Endothelial cell of hepatic sinusoid (primary cell): Measurements from ENCODE around the gene SLX4IP.

ENCODE experiments used
- in situ Hi-C: cut with HindIII; loops from 2 replicates; pipeline ENCODE4 v1.10.0; 2017; ENCODE audit warnings: low sequenced_read_pairs

The SLX4IP gene

GRCh38 chr20:10513931-10514575, 78.9 kb downstream of the SLX4IP start:
- in situ Hi-C loops = no loop called here

GRCh38 chr20:10516529-10516928, 81.4 kb downstream of the SLX4IP start:
- in situ Hi-C loops = no loop called here

GRCh38 chr20:10519361-10520046, 84.4 kb downstream of the SLX4IP start:
- in situ Hi-C loops = loop anchor here (10.0 kb wide), 1 partner anchor 45 kb away; no protein-coding TSS in a partner anchor

DNA sequence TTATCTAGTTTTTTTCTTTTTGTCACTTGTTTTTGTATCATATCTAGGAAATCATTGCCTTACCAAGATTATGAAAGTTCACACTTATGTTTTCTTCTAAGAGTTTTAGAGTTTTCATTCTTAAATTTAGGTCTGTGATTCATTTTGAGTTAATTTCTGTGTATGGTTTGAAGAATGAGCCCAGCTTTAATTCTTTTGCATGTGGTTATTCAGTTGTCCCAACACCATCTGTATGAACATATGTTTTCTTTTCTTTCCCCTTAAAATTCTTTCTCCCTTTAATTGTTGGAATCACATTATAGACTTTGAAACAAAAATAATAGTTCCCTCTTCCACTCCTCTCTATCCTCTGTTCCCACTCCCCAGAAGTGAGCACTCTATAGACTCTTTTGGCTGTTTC, 85.4 kb downstream of the SLX4IP start:
- in situ Hi-C loops = loop anchor here (10.0 kb wide), 1 partner anchor 46 kb away; no protein-coding TSS in a partner anchor

GRCh38 chr20:10521068-10521831, 86.1 kb downstream of the SLX4IP start:
- in situ Hi-C loops = loop anchor here (10.0 kb wide), 1 partner anchor 46 kb away; no protein-coding TSS in a partner anchor

GRCh38 chr20:10521836-10522235, 86.7 kb downstream of the SLX4IP start:
- in situ Hi-C loops = loop anchor here (10.0 kb wide), 1 partner anchor 47 kb away; no protein-coding TSS in a partner anchor

DNA sequence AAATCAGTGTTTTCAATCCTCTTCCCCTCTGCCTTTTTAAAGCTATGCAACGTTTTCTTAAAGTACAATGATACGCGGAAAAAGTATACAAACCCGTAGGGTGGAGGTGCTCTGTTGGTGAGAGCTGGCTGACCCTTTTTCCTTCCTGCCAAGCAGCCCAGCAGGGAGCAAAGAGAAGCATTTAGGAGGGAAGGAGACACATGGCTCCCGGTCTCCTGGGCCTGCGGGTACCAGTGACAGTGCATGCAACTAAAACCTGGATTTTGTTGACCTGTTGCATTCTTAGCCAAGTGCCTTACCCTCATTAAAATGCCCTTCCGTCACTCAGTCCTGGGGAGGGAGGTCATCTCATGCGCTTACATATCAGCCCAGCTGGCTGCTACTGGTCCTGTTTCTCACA, 87.2 kb downstream of the SLX4IP start:
- in situ Hi-C loops = loop anchor here (10.0 kb wide), 1 partner anchor 48 kb away; no protein-coding TSS in a partner anchor

- in situ Hi-C loops = loop anchor here (10.0 kb wide), 1 partner anchor 49 kb away; no protein-coding TSS in a partner anchor
Measured at GRCh38 chr20:10523443-10523842, 88.3 kb downstream of the SLX4IP start.

DNA sequence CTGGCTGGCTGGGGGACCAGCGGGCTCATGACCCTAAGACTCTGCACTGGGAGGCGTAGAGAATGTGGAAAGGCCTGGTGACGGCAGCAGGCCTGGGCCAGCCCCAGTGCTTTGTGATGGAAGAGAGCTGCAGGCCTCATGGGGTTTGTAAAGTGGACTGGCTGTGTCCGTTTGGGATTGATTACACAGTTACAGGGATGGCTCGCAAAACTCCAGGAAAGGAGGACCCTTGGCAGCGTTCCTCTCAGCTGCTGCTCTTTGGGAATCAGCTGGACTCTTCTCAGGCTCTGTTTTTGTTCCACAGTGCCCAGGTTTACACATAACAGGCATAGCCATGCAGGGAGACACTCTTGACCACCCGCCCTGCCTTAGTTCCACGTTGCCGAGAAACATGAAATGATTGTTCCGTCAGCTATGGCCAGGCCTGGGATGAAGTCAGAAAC, 89.0 kb downstream of the SLX4IP start:
- in situ Hi-C loops = loop anchor here (10.0 kb wide), 1 partner anchor 49 kb away; no protein-coding TSS in a partner anchor

GRCh38 chr20:10524643-10525042, 89.5 kb downstream of the SLX4IP start:
- in situ Hi-C loops = loop anchor here (10.0 kb wide), 1 partner anchor 50 kb away; no protein-coding TSS in a partner anchor

GRCh38 chr20:10527781-10528180, 92.7 kb downstream of the SLX4IP start:
- in situ Hi-C loops = loop anchor here (10.0 kb wide), 1 partner anchor 53 kb away; no protein-coding TSS in a partner anchor

DNA sequence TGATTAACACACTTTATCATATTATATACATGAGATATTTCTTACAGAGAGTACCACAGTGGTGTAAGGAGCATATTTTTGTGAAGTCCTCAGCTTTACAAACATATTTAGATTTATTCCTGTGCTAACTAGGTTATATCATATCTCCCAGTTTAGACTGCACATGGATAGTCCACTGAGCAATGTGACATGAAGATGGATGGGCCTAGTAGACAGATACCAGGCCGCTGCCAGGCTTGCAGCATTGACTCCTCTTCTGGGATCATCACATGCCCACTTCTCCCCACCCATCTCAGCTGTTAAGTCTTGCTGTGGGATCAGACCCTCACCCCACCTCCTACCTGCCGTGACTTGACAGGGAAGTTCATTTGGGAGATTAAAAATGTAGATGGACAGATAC, 95.8 kb downstream of the SLX4IP start:
- in situ Hi-C loops = no loop called here

GRCh38 chr20:10531848-10532247, 96.7 kb downstream of the SLX4IP start:
- in situ Hi-C loops = no loop called here

DNA sequence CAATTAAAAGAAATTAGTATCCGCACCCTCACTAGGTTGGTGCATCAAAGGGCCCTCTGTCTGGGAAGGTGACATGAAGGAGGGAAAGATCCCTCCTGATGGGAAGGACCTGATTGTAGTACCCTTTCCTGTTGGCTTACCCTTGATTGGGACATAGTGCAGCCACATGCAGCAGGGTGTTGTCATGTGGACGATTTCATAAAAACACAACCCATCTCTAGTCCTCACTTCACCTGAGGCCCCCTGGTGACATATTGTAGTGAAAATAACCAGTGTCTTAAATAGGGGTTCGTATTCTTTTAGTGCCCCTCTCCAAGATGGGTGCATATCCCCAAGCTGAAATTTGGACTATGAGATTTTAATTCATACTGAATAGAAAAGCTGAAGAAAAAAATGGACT, 97.3 kb downstream of the SLX4IP start:
- in situ Hi-C loops = no loop called here

- in situ Hi-C loops = no loop called here
Measured at GRCh38 chr20:10536531-10536930, 101.4 kb downstream of the SLX4IP start.

DNA sequence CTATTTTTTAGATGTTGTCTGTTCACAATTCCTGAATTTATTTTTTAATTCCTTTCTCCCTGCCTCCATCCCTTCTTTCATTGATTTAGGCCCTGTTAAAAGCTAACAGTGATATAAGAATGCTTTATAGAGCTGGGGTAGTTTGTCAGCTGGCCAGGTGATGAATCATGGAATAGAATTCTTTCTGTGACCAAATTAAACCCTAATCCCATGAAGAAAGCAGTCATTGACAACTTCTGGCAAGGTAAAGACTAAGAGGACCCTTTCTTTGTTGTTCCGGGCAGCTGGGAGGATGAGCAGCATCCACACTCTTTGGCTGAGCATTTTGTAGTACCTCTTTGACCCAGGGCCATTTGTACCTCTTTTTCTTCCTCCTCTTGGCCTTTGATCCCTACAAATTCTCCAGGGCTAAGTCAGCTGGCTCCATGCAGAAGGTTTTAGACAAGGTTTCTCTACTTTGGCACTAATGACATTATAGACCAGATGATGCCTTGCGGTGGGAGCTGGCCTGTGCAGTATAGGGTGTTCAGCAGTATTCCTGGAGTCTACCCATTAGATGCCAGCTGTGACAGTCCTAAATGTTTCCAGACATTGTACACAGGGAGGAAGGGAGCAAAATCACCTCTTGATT, 102.9 kb downstream of the SLX4IP start:
- in situ Hi-C loops = no loop called here

GRCh38 chr20:10538768-10539167, 103.7 kb downstream of the SLX4IP start:
- in situ Hi-C loops = no loop called here

DNA sequence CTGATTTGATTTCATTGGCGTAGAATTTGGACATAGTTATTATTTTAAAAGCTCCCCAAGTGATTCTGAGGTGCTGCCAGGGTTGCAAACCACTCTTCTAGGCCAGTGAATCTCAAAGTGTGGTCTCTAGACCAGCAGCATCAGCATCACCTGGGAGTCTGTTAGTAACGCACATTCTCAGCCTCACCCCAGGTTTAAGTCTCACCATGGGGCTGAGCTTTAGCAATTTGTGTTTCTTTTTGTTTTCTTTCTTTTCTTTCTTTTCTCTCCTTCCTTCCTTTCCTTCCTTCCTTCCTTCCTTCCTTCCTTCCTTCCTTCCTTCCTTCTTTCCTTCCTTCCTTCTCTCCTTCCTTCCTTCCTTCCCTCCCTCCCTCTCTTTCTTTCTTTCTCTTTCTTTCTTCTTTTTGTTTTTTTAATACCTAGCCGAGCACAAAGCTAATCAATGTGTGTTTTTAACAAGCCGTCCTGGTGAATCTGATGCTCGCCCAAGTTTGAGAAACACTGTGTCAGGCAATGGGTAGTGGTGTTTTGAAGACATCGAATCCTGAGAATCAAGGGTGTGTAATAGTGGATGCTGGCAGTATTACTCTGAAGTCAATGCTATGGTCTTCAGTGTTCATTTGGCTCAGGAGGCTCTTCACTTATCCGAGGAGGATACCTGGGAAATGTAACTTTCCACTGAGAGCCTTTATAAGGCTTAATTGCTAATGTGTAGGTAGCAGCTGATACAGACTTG, 104.9 kb downstream of the SLX4IP start:
- in situ Hi-C loops = no loop called here

DNA sequence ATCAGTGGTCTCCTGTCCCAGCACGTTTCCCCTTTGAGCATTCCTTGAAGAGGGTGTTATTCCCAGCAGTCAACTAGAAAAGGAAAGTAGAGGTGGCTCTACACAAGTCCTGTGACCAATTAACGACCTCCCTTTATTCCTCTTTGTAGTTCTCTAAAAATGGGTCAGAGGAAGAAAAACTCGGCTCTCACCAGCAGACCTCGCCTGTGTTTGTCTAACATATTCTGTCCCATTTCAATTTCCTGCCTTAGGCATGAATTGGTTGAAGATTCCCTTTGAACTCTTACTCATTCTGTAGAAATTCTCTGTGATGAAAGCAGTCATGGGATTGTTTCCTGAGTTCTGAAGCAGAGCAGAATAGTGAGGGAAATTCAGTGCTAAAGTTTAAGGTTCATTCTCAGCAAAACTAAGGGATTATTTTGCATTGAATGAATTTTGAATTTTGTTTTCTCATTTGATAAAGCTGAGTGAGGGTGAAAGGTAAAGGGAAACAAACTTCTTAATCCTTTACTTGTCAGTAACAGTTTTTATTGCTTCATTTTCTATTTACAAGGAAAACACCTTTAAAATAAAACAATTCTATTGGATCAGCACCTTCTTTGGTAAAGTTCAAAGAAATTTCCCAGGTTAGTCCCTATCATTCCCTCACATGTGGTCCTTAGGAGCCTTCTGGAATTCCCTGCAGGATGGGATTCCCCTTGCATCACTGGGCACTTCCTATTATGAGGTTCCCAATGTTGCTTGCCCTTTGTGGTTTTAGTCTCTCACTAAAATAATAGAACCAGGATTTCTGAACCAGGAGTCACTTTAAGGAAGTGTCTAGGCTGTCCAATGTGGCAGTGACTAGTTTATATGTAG, 105.8 kb downstream of the SLX4IP start:
- in situ Hi-C loops = no loop called here
